IPS-20b (cell line): ENCODE results near the gene CDPF1.

Experiments used
- H3K27ac ChIP-seq: one replicate; pipeline ENCODE4 v1.5.1; 2013; ENCODE audit warnings: low read length
- H3K27me3 ChIP-seq: 2 replicates; pipeline ENCODE4 v1.6.1; 2013; ENCODE audit warnings: mild to moderate bottlenecking, low read length, inconsistent platforms; ENCODE audit not compliant: insufficient read depth
- H3K36me3 ChIP-seq: 2 replicates; pipeline ENCODE4 v1.6.1; 2013; ENCODE audit warnings: low read depth, mild to moderate bottlenecking, inconsistent platforms, low read length, moderate library complexity; ENCODE audit not compliant: insufficient read depth
- H3K4me1 ChIP-seq: 2 replicates; pipeline ENCODE4 v1.6.1; 2013; ENCODE audit warnings: mild to moderate bottlenecking, control low read depth, inconsistent platforms, low read length, moderate library complexity; ENCODE audit not compliant: insufficient read depth
- H3K4me3 ChIP-seq: 2 replicates; pipeline ENCODE4 v1.5.1; 2013; ENCODE audit warnings: mild to moderate bottlenecking, low read length, inconsistent platforms
- H3K9ac ChIP-seq: 2 replicates; pipeline ENCODE4 v1.6.1; 2013; ENCODE audit warnings: low read depth, mild to moderate bottlenecking, inconsistent platforms, low read length, moderate library complexity
- H3K9me3 ChIP-seq: 2 replicates; pipeline ENCODE4 v1.6.1; 2013; ENCODE audit warnings: mild to moderate bottlenecking, low read depth, low read length, inconsistent platforms; ENCODE audit not compliant: insufficient read depth

Gene CDPF1

DNA sequence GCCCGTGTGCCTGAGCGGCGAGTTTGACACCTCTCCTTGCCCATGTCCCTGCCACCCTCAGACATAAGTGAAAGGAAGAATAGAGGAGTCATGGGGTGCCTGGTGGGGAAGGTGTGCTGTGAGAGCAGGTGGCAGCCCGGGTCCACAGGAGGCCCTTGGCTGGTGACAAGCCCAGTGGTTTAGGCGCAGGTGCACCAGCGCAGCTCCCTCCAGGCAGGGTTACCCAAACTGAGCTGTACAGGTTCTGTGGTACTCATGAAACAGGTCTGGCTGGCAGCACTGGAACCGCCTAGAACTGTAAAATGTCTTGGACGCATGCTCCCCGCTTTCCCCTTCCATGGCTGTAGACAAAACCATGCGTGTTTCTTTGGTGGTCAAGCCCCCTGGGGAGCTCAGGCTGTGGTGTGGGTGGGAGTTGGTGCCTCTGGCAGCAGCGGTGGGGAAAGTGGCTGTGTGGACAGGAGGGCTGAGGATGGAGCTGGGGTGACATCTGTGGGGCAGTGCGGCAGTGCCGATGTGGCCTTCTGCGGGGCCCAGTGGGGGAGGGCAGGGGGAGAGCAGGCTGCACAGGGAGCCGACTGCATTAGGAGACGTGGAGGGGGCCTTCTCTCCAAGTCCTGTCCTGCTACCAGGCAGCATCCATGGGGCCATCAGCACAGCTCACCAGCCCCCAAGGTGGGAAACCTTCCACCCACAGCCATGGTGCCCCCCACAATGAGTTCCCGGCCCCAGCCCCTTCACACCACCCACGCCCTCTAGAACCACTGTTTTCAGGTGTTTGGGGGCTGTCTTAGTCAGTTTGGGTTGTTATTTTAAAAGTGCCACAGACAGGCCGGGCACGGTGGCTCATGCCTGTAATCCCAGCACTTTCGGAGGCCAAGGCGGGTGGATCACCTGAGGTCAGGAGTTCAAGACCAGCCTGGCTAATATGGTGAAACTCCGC lies 41.0 kb upstream of the CDPF1 start:
- H3K4me1 ChIP-seq = peaks cover 3% of the 10 kb centered on the region; the same call in 1 of the 2 replicates
- peaks cover 12% of the 10 kb centered on the region; the same call in 1 of the 2 replicates for H3K36me3 ChIP-seq
- H3K9ac ChIP-seq = no peak overlapping the region

DNA sequence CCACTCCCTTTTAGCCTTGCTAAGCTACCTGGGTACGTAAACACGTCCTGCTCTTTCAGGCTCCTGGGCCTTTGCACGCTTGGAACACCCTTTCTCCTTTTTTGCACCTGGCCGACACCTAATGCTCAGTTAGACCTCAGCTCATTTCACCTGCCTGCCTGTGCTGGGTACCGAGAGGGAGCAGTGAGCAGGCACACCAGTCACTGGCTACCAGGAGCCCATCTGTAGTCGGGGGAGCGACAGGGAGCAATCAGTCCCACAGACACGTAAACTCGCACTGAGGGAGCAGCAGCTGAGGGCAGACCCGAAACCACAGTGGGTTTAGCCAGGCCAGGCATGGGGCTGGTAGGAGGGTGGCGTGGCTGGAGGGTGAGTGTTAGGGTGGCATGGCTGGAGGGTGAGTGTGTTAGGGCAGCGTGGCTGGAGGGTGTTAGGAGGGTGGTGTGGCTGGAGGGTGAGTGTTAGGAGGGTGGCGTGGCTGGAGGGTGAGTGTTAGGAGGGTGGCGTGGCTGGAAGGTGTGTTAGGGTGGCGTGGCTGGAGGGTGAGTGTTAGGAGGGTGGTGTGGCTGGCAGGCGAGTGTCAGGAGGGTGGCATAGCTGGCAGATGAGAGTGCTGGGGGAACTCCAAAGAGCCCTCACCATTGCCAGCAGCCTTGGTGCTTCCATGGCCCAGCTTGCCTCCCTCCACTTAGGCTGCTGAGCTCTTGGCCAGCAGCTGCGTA lies 40.2 kb upstream of the CDPF1 start:
- Histone ChIP-seq H3K9me3 (no peaks in the 10 kb centered on the region), H3K4me3 (no peak overlapping the region), H3K27ac (no peak overlapping the region), H3K36me3 (peaks cover 18% of the 10 kb centered on the region; the same call in 1 of the 2 replicates), H3K4me1 (no peaks in the 10 kb centered on the region), H3K27me3 (no peaks in the 10 kb centered on the region), H3K9ac (no peak overlapping the region)

More for the DNA sequence above, 41.0 kb upstream of the CDPF1 start:
- Histone ChIP-seq H3K27me3 (no peaks in the 10 kb centered on the region), H3K27ac (no peak overlapping the region), H3K4me3 (no peak overlapping the region), H3K9me3 (no peaks in the 10 kb centered on the region)

DNA sequence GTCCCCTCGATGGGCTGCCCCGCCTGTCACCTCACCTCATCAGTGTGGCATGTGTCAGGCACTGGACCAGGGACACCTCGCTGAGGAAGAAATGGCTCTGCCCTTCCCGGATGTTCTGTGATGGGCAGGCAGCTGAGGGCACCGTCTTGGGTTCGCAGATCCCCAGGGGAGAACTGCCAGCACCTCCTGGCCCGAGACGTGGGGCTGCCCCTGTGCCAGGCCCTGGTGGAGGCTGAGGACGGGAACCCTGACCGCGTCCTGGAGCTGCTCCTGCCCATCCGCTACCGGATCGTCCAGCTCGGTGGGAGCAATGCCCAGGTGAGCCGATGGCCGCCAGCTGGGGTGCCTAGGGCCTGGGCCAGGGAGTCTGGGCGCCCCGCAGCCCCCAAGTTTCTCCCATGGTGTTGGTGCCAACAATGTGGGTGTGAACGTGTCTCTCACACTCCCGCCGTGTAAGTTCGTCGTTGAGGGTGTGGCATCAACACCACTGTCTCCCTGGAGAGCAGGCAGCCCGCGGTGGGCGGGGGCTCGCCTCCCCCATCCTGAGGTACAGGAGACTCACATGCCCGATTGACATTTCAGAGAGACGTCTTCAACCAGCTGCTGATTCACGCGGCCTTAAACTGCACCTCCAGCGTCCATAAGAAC lies 39.3 kb upstream of the CDPF1 start:
- Histone ChIP-seq H3K27me3 (no peaks in the 10 kb centered on the region), H3K4me3 (no peak overlapping the region), H3K4me1 (no peaks in the 10 kb centered on the region), H3K36me3 (peaks cover 26% of the 10 kb centered on the region; the same call in 1 of the 2 replicates), H3K9ac (no peak overlapping the region), H3K27ac (no peak overlapping the region), H3K9me3 (no peaks in the 10 kb centered on the region)

DNA sequence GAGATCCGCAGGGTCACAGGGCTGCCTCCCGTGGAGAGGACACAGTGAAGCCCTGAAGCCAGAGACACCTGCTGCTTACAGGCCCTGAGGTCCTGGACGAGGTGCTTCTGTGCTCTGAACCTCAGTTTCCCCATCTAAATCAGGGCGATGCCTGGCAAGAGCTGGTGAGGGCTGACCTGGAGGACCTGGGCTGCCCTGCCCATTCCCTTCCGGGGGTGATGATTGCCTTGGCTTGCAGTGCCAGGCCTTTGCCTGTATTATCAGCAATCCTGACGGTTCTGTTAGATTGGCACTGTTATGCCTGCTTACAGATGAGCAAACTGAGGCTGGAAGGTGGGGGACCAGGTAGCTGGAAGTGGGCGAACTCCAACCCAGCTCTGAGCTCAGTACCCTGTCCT lies 38.8 kb upstream of the CDPF1 start:
- no peak overlapping the region for H3K27ac ChIP-seq
- no peak overlapping the region for H3K4me3 ChIP-seq
- no peak overlapping the region for H3K9ac ChIP-seq
- H3K4me1 ChIP-seq = no peaks in the 10 kb centered on the region
- H3K9me3 ChIP-seq = no peaks in the 10 kb centered on the region
- no peaks in the 10 kb centered on the region for H3K27me3 ChIP-seq
- peaks cover 32% of the 10 kb centered on the region; the same call in 1 of the 2 replicates for H3K36me3 ChIP-seq

DNA sequence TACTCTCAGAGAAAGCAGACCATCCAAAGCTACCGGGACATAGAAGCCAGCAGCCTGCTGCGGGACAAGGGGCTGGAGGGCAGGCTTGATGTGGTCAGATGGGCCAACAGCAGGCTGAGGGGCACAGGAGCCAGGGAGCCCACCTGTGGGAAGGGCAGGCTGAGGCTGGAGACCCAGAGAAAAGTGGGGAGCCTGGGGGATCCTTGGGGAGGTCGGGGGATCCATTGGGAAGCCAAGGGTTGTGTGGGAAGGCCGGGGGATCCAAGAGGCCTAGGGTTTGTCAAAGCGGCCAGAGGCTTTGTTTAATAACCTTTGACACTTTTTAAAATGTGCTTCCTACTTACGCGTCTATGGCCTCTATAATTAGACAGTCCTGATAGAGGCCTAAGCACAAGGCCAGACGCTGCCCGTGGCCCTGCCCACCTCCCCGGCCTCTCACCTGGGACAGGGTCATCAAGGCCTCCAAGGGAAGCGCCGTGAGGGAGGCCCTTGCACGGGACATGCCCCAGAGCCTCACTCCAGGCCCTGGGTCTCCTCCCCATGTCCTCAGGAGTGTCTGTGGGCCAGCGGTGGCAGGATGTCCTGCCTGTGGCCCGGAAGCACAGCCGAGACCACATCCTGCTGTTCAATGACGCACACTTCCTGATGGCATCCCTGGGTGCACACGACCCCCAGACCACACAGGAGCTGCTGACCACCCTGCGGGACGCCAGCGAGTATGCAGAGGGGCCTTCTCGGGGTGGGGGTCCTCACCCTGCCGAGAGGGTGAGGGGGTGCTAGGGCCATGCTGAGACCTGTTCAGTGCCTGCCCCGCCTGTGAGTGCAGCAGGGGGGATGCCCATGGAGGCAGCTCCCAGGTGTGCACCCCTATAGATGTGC lies 38.0 kb upstream of the CDPF1 start:
- Histone ChIP-seq H3K27me3 (no peaks in the 10 kb centered on the region), H3K27ac (no peak overlapping the region), H3K36me3 (peaks cover 32% of the 10 kb centered on the region; the same call in 1 of the 2 replicates), H3K9ac (no peak overlapping the region), H3K4me3 (no peak overlapping the region), H3K4me1 (no peaks in the 10 kb centered on the region), H3K9me3 (no peaks in the 10 kb centered on the region)

GRCh38 chr22:46286941-46287872 lies 37.1 kb upstream of the CDPF1 start:
- H3K4me1 ChIP-seq = no peaks in the 10 kb centered on the region
- no peak overlapping the region for H3K4me3 ChIP-seq
- no peak overlapping the region for H3K27ac ChIP-seq
- peaks cover 30% of the 10 kb centered on the region; the same call in 1 of the 2 replicates for H3K36me3 ChIP-seq
- no peaks in the 10 kb centered on the region for H3K27me3 ChIP-seq
- H3K9me3 ChIP-seq = no peaks in the 10 kb centered on the region
- H3K9ac ChIP-seq = no peak overlapping the region

DNA sequence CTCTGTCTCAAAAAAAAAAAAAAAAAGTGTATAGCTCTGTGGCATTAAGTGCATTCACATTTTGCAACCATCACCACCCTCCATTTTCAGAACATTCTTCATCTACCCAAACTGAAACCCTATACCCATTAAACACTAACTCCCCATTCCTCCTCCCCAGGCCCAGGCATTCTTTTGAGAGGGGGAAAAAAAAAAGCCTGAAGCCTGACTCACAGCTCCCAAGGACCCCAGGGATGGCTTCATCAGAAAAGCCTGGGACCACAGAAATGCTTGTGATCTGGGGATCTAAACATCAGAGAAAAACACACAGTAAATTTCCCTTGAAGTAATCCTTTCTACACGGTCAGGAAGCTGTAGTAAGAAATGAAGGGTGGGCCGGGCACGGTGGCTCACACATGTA lies 35.9 kb upstream of the CDPF1 start:
- no peaks in the 10 kb centered on the region for H3K27me3 ChIP-seq
- H3K9ac ChIP-seq = no peak overlapping the region
- H3K9me3 ChIP-seq = no peaks in the 10 kb centered on the region
- no peak overlapping the region for H3K4me3 ChIP-seq
- no peaks in the 10 kb centered on the region for H3K4me1 ChIP-seq
- H3K36me3 ChIP-seq = peaks cover 37% of the 10 kb centered on the region
- no peak overlapping the region for H3K27ac ChIP-seq

- Histone ChIP-seq H3K9ac (no peak overlapping the region), H3K27ac (no peak overlapping the region), H3K36me3 (peaks cover 66% of the 10 kb centered on the region), H3K4me3 (no peak overlapping the region), H3K9me3 (no peaks in the 10 kb centered on the region), H3K27me3 (no peaks in the 10 kb centered on the region), H3K4me1 (no peaks in the 10 kb centered on the region)
Observed at GRCh38 chr22:46281866-46282678, 32.0 kb upstream of the CDPF1 start.

DNA sequence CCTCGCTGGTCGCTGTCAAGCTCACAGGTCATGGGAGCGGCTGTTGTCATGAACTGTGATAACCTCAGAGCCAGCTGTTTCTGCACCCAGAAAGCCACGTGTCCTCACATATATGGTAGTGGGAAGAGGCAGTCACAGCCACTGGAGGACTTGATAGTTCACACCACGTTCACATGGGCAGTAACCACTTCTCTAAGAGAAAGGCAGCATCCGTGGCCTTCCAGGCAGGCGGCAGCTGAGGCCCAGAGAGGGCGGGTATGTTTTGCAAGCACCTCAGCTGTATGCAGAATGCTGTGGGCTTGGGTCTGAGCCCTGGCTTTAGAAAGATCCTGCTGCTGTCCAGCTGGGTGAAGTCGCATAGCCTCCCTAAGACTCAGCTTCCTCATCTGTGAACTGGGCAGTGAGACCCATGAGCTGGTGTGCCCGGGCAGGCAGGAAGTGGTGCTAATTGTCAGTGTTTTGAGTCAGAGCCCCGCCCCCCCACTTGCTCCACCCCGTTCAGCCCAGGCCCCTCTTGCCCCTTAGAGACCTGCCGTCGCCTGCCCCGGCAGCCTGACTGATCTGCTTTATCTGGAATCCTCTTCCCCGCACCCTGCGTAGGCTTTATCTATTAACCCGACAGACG lies 31.0 kb upstream of the CDPF1 start:
- H3K27me3 ChIP-seq = no peaks in the 10 kb centered on the region
- H3K4me1 ChIP-seq = no peaks in the 10 kb centered on the region
- H3K9ac ChIP-seq = no peak overlapping the region
- H3K36me3 ChIP-seq = peaks cover 70% of the 10 kb centered on the region
- H3K27ac ChIP-seq = no peak overlapping the region
- H3K4me3 ChIP-seq = no peak overlapping the region
- H3K9me3 ChIP-seq = no peaks in the 10 kb centered on the region
